Measurements from ENCODE around the gene ZBTB5. TPM values are rescaled to one million over a fixed set of nuclear protein-coding genes. Genes with fewer than 3 reads are reported as not detected.

ZBTB5 gene
- total and polyA plus RNA-seq, 2 of the 13 experiments (the other 11 are each of a cell fraction or from before 2014, with no cell fraction given): 12.5 to 20.5 TPM

GRCh38 chr9:37430841-37431597, 34.2 kb downstream of the ZBTB5 start (continued):
- TF ChIP-seq TEAD2 (CRISPR knock-in tag; IDR thresholded peaks at IDR 0.05): no peak
- no peak for TF ChIP-seq CREBL2 (CRISPR knock-in tag; IDR thresholded peaks at IDR 0.05; ENCODE audit: borderline replicate concordance)
- peak; percentile 78 for TF ChIP-seq ZBTB7A (CRISPR knock-in tag; IDR thresholded peaks at IDR 0.05)
- peak; percentile 83 for TF ChIP-seq MAX (IDR thresholded peaks at IDR 0.05)
- TF ChIP-seq NAIF1 (CRISPR knock-in tag; IDR thresholded peaks at IDR 0.05; ENCODE audit: borderline replicate concordance): no peak
- peak; percentile 29; the same call in 1 of the 2 replicates for TF ChIP-seq ZNF335 (CRISPR knock-in tag; IDR thresholded peaks at IDR 0.05)
- TF ChIP-seq ZBTB34 (CRISPR knock-in tag; IDR thresholded peaks at IDR 0.05): peak; percentile 38; the same call in 1 of the 2 replicates
- TF ChIP-seq NCOA2 (CRISPR knock-in tag; IDR thresholded peaks at IDR 0.05): no peak
- peak; percentile 40; the same call in 1 of the 2 replicates for TF ChIP-seq ZNF691 (CRISPR knock-in tag; IDR thresholded peaks at IDR 0.05; ENCODE audit: borderline replicate concordance, low read depth)
- TF ChIP-seq SKI (IDR thresholded peaks at IDR 0.05; ENCODE audit: partially characterized antibody): peak; percentile 55
- TF ChIP-seq CREB3 (CRISPR knock-in tag; IDR thresholded peaks at IDR 0.05): no peak
- no peak for TF ChIP-seq ZNF512B (CRISPR knock-in tag; IDR thresholded peaks at IDR 0.05; ENCODE audit: borderline replicate concordance)
- TF ChIP-seq ZNF235 (CRISPR knock-in tag; IDR thresholded peaks at IDR 0.05; ENCODE audit: borderline replicate concordance): no peak
- TF ChIP-seq SALL2 (CRISPR knock-in tag; IDR thresholded peaks at IDR 0.05): no peak
- TF ChIP-seq ATF6 (CRISPR knock-in tag; conservative IDR thresholded peaks at IDR 0.05): no peak
- peak; percentile 21 for TF ChIP-seq PHF5A (CRISPR knock-in tag; IDR thresholded peaks at IDR 0.05; ENCODE audit: low read depth, unreplicated experiment)
- TF ChIP-seq MTA3 (CRISPR knock-in tag; IDR thresholded peaks at IDR 0.05): no peak
- TF ChIP-seq ZNF501 (CRISPR knock-in tag; IDR thresholded peaks at IDR 0.05): peak; percentile 60
- no peak for TF ChIP-seq ZNF253 (CRISPR knock-in tag; IDR thresholded peaks at IDR 0.05; ENCODE audit: borderline replicate concordance)
- no peak for TF ChIP-seq TBX3 (IDR thresholded peaks at IDR 0.05; ENCODE audit: borderline replicate concordance)
- no peak for TF ChIP-seq HNRNPL (IDR thresholded peaks at IDR 0.05; ENCODE audit: low read depth, low read length)

Measured in HepG2 (cell line).